A172 (cell line): ENCODE measurements around the gene ZDHHC17. TPM values are rescaled to one million over a fixed set of nuclear protein-coding genes. Genes with fewer than 3 reads are reported as not detected.
A peak's percentile ranks its signal among the peaks of the same experiment; 100 is the strongest.
"Not testable (repeated sequence)": the region's sequence is repeated elsewhere in the genome, so short reads cannot be mapped to it uniquely, and the experiment has no call there.

Experiments used
- DNase-seq: peaks from one replicate; pipeline ENCODE4 v3.0.0-alpha.2; 2015; ENCODE audit warnings: low spot score
- total RNA-seq: library from RNA; depleted of rRNA; stranded (reverse); fragments of >200 nt; shearing (Covaris generic); gene quantifications from 2 replicates; pipeline ENCODE4 v1.2.3, GENCODE V29; 2014; rRNA removed

Gene ZDHHC17
- total RNA-seq, result 16.6 and 19.4 TPM in 2 replicates

GRCh38 chr12:76763746-76764675 lies at the start of gene ZDHHC17:
Gene ZDHHC17, plus strand, starts transcription at chr12:76764115. Its CDS starts 122 bp downstream, at chr12:76764237.
- DNase-seq, result peak; percentile 85

- DNase-seq, result no peak
Observed at GRCh38 chr12:76714415-76714814, 49.5 kb upstream of the ZDHHC17 start.

- DNase-seq, result no peak
Observed at GRCh38 chr12:76714861-76715260, 49.1 kb upstream of the ZDHHC17 start.

- no peak for DNase-seq
Observed at GRCh38 chr12:76715332-76715731, 48.6 kb upstream of the ZDHHC17 start.

- no peak for DNase-seq
Observed at GRCh38 chr12:76717314-76717713, 46.6 kb upstream of the ZDHHC17 start.

- peak; percentile 38 for DNase-seq
Observed at GRCh38 chr12:76719171-76720041, 44.5 kb upstream of the ZDHHC17 start.

GRCh38 chr12:76720068-76720467 lies 43.8 kb upstream of the ZDHHC17 start:
- peak; percentile 76 for DNase-seq

GRCh38 chr12:76726626-76727025 lies 37.3 kb upstream of the ZDHHC17 start:
- no peak for DNase-seq

- DNase-seq, result not testable (repeated sequence)
Observed at GRCh38 chr12:76732188-76732587, 31.7 kb upstream of the ZDHHC17 start.

GRCh38 chr12:76737689-76738088 lies 26.2 kb upstream of the ZDHHC17 start:
- DNase-seq, result not testable (repeated sequence)

GRCh38 chr12:76738824-76739579 lies 24.9 kb upstream of the ZDHHC17 start:
- DNase-seq, result no peak

GRCh38 chr12:76739896-76740295 lies 24.0 kb upstream of the ZDHHC17 start:
- no peak for DNase-seq

- no peak for DNase-seq
Observed at GRCh38 chr12:76740501-76740900, 23.4 kb upstream of the ZDHHC17 start.

GRCh38 chr12:76745343-76745742 lies 18.6 kb upstream of the ZDHHC17 start:
- no peak for DNase-seq

GRCh38 chr12:76746516-76746915 lies 17.4 kb upstream of the ZDHHC17 start:
- no peak for DNase-seq

GRCh38 chr12:76747245-76747644 lies 16.7 kb upstream of the ZDHHC17 start:
- DNase-seq, result no peak

- DNase-seq, result no peak
Observed at GRCh38 chr12:76755829-76756379, 8.0 kb upstream of the ZDHHC17 start.

GRCh38 chr12:76757694-76758093 lies 6.2 kb upstream of the ZDHHC17 start:
- no peak for DNase-seq

- no peak for DNase-seq
Observed at GRCh38 chr12:76762601-76762980, 1.3 kb upstream of the ZDHHC17 start.

GRCh38 chr12:76764856-76765255 lies 941 bp downstream of the ZDHHC17 start:
- DNase-seq, result no peak

GRCh38 chr12:76765598-76765997 lies 1.7 kb downstream of the ZDHHC17 start:
- no peak for DNase-seq
